AG04449 (cell line): ENCODE measurements around the gene KDM6B.

ENCODE experiments used
- CTCF ChIA-PET: fragments of 350-600 bp; formaldehyde crosslinking; extraction: SDS; loops from one replicate; lab custom pipeline; 2021; ENCODE audit warnings: antibody characterized with exemption; lab: Yijun Ruan, JAX
- POLR2A ChIA-PET: fragments of 400-600, 350-600 bp; formaldehyde crosslinking; extraction: SDS; loops from one replicate; lab custom pipeline; 2020; ENCODE audit warnings: antibody characterized with exemption, inconsistent platforms; lab: Yijun Ruan, JAX
- DNase-seq: peaks from one replicate; pipeline ENCODE4 v3.0.0-alpha.2; 2010; ENCODE audit warnings: low read depth, low spot score
- H3K4me3 ChIP-seq: 2 replicates; pipeline ENCODE4 v1.5.1; 2011; ENCODE audit warnings: low read depth, mild to moderate bottlenecking, control low read depth, low read length
- TF ChIP-seq, protein P1 (sequence below): IDR thresholded peaks from one replicate; pipeline ENCODE4 v1.5.1; 2011; ENCODE audit warnings: mild to moderate bottlenecking, moderate library complexity, low read length, control low read depth, inconsistent platforms; ENCODE audit not compliant: insufficient read depth; ENCODE audit errors: missing control alignments

KDM6B gene

DNA sequence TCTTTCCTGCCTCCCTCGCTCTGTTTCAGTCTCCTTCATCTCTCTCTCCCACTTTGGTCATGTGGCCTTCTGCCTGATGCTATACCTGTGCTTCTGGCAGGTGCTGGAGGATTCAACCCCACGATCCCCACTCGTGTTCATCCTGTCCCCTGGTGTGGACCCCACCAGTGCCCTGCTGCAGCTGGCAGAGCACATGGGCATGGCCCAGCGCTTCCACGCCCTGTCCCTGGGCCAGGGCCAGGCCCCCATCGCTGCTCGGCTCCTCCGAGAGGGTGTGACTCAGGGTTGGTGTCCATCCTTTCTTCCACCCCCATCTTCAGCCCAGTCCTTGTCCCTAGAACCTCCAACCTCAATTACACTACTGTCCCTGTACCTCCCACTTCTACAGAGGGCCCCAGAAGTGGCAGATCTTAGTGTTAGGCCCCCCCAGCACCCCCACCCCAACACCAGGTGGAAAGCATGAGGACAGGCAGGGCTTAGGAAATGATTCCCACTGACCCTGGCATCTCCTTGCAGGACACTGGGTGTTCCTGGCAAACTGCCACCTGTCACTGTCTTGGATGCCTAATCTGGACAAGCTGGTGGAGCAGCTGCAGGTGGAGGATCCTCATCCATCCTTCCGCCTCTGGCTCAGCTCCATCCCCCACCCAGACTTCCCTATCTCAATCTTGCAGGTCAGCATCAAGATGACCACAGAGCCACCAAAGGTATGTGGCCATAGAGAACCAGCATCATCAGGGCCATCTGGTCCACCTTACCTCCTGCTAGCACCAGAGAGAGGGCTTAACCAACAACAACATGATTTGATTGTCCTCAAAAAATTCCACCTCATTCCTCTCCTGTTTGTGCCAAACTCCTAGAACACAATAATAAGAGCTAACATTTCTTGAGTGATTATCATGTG lies 9.7 kb upstream of the KDM6B start:
- TF ChIP-seq, protein P1, sequence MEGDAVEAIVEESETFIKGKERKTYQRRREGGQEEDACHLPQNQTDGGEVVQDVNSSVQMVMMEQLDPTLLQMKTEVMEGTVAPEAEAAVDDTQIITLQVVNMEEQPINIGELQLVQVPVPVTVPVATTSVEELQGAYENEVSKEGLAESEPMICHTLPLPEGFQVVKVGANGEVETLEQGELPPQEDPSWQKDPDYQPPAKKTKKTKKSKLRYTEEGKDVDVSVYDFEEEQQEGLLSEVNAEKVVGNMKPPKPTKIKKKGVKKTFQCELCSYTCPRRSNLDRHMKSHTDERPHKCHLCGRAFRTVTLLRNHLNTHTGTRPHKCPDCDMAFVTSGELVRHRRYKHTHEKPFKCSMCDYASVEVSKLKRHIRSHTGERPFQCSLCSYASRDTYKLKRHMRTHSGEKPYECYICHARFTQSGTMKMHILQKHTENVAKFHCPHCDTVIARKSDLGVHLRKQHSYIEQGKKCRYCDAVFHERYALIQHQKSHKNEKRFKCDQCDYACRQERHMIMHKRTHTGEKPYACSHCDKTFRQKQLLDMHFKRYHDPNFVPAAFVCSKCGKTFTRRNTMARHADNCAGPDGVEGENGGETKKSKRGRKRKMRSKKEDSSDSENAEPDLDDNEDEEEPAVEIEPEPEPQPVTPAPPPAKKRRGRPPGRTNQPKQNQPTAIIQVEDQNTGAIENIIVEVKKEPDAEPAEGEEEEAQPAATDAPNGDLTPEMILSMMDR, result no peak
- CTCF ChIA-PET, result interaction anchor here (0.7 to 5.7 kb wide), 29 partner anchors 8 to 237 kb away, joined by 3 to 41 read pairs (median 6); partner anchors contain the start of genes KDM6B, NAA38 and TP53
- no peak overlapping the region for H3K4me3 ChIP-seq
- no peak for DNase-seq
- POLR2A ChIA-PET, result no interaction called here

DNA sequence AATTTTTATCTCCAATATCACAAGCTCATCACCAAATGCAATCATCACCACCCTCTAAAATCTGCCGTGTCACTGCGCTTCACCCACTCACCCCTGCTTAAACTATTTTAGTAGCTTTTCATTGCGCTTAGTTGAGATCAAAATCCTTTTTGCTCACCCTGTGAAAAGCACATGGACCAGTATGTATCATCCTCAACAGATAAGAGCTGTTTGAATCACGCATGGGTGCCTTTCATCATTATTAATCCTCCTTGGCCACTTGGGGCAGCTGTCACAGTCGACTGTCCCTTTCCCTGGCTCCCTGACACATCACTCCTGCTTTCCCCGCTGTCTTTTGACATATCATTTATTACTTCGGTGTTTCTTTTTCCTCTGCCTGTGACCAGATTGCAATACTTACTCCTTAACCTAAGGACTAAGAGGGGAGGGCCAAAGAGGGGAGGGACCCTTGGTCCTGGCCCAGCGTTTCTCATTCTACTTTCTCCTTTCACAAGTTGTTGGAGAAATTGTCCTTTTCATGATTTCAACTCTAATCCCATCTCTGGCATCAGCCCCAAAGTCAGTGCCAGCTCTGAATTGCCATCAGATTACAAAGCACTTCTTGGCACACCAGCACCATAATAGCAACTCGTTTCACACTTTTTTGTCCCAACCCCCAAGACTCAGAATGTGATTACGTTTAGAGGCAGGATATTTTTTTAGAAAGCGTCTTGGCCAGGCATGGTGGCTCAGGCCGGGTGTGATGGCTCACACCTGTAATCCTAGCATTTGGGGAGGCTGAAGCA lies 8.6 kb upstream of the KDM6B start:
- CTCF ChIA-PET, result interaction anchor here (0.8 to 5.4 kb wide), 27 partner anchors 9 to 235 kb away, joined by 3 to 41 read pairs (median 5); partner anchors contain the start of genes KDM6B, NAA38 and TP53
- TF ChIP-seq, protein P1, result no peak
- POLR2A ChIA-PET, result no interaction called here
- H3K4me3 ChIP-seq, result no peak overlapping the region
- DNase-seq, result no peak

DNA sequence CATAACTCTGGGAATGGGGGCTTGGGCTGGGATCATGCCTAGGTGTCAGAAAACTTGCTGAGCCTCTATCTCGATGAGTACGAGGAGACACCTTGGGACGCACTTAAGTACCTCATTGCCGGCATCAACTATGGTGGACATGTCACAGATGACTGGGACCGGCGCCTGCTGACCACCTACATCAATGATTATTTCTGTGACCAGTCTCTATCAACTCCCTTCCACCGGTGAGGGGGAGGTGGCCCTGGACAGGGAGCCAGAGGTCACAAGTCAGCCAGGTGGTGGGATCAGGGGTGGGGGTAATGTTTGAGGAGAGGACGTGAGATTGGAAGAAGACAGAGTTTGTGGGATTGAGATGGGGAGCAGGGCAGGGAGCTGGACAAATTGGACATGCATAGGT lies 3.4 kb upstream of the KDM6B start:
- no peak overlapping the region for H3K4me3 ChIP-seq
- no peak for DNase-seq
- ChIA-PET CTCF (interaction anchor here (1.7 to 5.7 kb wide), 5 partner anchors 10 to 159 kb away, joined by 4 to 40 read pairs (median 7); no protein-coding TSS in a partner anchor), POLR2A (interaction anchor here (0.5 kb wide), 1 partner anchor 27 kb away, joined by 3 read pairs; the partner anchor contains the start of genes CYB5D1 and NAA38)
- TF ChIP-seq, protein P1, result no peak

DNA sequence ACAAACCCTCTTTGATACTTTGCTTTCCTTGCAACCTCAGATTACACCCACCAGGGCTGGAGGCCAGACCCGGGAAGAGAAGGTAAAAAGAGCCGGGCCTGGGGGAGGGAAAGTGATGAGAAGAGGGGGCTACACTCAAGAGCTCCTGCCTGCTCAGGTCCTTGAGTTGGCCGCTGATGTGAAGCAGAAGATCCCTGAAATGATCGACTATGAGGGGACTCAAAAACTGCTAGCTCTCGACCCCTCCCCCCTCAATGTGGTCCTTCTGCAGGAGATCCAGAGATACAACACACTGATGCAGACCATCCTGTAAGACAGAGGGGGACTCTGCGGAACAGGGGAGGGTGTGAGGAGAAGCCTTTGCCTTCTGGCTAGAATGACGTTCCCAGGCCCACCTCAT lies 2.8 kb upstream of the KDM6B start:
- no peak for DNase-seq
- CTCF ChIA-PET, result interaction anchor here (0.9 to 5.7 kb wide), 9 partner anchors 8 to 159 kb away, joined by 3 to 40 read pairs (median 7); no protein-coding TSS in a partner anchor
- POLR2A ChIA-PET, result no interaction called here

DNA sequence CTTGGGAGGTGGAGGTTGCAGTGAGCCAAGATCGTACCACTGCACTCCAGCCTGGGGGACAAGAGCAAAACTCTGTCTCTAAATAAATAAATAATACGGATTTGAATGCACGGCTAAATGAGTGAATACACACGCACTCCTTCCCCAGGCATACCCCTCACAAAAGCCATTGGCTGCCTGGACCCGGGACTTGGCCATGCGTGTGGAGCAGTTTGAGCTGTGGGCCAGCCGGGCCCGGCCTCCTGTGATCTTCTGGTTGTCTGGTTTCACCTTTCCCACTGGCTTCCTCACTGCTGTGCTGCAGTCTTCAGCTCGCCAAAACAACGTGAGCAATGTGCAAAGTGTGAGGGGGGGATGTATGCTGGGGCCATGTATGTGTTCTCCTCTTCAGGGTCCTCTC lies 1.6 kb upstream of the KDM6B start:
- TF ChIP-seq, protein P1, result no peak
- H3K4me3 ChIP-seq, result no peak overlapping the region
- ChIA-PET POLR2A (interaction anchor here (1.6 kb wide), 1 partner anchor 10 kb away, joined by 12 read pairs; no protein-coding TSS in a partner anchor), CTCF (interaction anchor here (1.1 to 5.7 kb wide), 13 partner anchors 7 to 225 kb away, joined by 3 to 40 read pairs (median 5); partner anchors contain the start of genes CHD3 and NAA38)
- no peak for DNase-seq

More for the DNA sequence above, 2.8 kb upstream of the KDM6B start:
- H3K4me3 ChIP-seq, result no peak overlapping the region
- TF ChIP-seq, protein P1, result no peak
